HepG2 (cell line): ENCODE data around the gene GRID1. TPM values are rescaled to one million over a fixed set of nuclear protein-coding genes. Genes with fewer than 3 reads are reported as not detected.

Source experiments
- ATAC-seq: fragments of 200-7000 bp; cut with Tn5 transposase; 3 replicates; pipeline ENCODE4 v1.9.1; 2020; ENCODE audit warnings: mild to moderate bottlenecking, moderate library complexity
- BruUV-seq: library from RNA; stranded (reverse); fragments of 400-500 nt; replicated peaks from 2 replicates; lab custom pipeline; 2021; lab: Mats Ljungman, UMichigan
- CTCF ChIA-PET: fragments of 300-600 bp; formaldehyde crosslinking; extraction: SDS; loops from one replicate; lab custom pipeline; 2021; ENCODE audit warnings: low total read pairs, inconsistent platforms, low intra/inter-chr PET ratio; lab: Yijun Ruan, JAX
- POLR2A ChIA-PET: fragments of 350-600 bp; sonication (Branson Sonifier 250); formaldehyde crosslinking; loops from one replicate; lab custom pipeline; 2020; ENCODE audit warnings: antibody characterized with exemption, inconsistent platforms; lab: Yijun Ruan, JAX
- DNase-seq: peaks from one replicate; pipeline ENCODE4 v3.0.0-alpha.2; 2015; ENCODE audit warnings: low spot score
- FAIRE-seq: peaks from 3 replicates; lab custom pipeline; 2011; peaks lifted over from hg19 to GRCh38; lab: Jason Lieb, UNC
- H2AFZ ChIP-seq: one replicate; pipeline ENCODE4 v1.6.1; 2011; ENCODE audit warnings: low read length, inconsistent platforms
- H3K27ac ChIP-seq: fragments of 300-600 bp; 3 replicates; pipeline ENCODE4 v1.8.0; 2011; ENCODE audit warnings: mixed run types, mild to moderate bottlenecking, mixed read lengths, low read length, inconsistent platforms; ENCODE audit not compliant: insufficient read depth; ENCODE audit errors: extremely low read length
- H3K27me3 ChIP-seq, 2 experiments: fragments of 200-600 bp in 1 of 2; 2 replicates in 1 of 2; 3 replicates in 1 of 2; pipeline versions ENCODE4 v1.6.0 to v1.8.0; 2011; ENCODE audit warnings: low read length in 2 of 2, mild to moderate bottlenecking in 2 of 2, moderate library complexity in 2 of 2, inconsistent platforms in 1 of 2; ENCODE audit not compliant: insufficient read depth in 2 of 2, control insufficient read depth in 1 of 2
- H3K36me3 ChIP-seq, 2 experiments: fragments of 200-600 bp in 1 of 2; replicated peaks in 1 of 2; 2 replicates in 1 of 2; 3 replicates in 1 of 2; pipeline versions ENCODE4 v1.5.1 to v1.8.0; 2011; ENCODE audit warnings: low read length in 2 of 2, inconsistent platforms in 1 of 2; ENCODE audit not compliant: insufficient read depth in 2 of 2, control insufficient read depth in 1 of 2
- H3K4me1 ChIP-seq: 2 replicates; pipeline ENCODE4 v1.5.1; 2012; ENCODE audit warnings: low read length, inconsistent platforms; ENCODE audit not compliant: insufficient read depth
- H3K4me2 ChIP-seq: 2 replicates; pipeline ENCODE4 v1.6.0; 2011; ENCODE audit warnings: low read depth, low read length, inconsistent platforms
- H3K4me3 ChIP-seq, 3 experiments: fragments of 200-600 bp in 1 of 3; sonication (generic), shearing (Covaris generic) in 1 of 3; replicated peaks in 1 of 3; 2 replicates each; pipeline ENCODE4 v1.5.1; 2011 to 2016; ENCODE audit warnings: low read length in 3 of 3, inconsistent platforms in 2 of 3, low read depth in 2 of 3, mild to moderate bottlenecking in 2 of 3, control low read depth in 1 of 3, mixed read lengths in 1 of 3; ENCODE audit not compliant: insufficient read depth in 1 of 3
- H3K79me2 ChIP-seq: one replicate; pipeline ENCODE4 v1.6.1; 2011; ENCODE audit warnings: low read length, inconsistent platforms; ENCODE audit not compliant: insufficient read depth
- H3K9ac ChIP-seq: 2 replicates; pipeline ENCODE4 v1.6.0; 2011; ENCODE audit warnings: mild to moderate bottlenecking, low read depth, low read length, inconsistent platforms; ENCODE audit not compliant: insufficient read depth
- H3K9me3 ChIP-seq: 2 replicates; pipeline ENCODE4 v1.5.1; 2012; ENCODE audit warnings: mild to moderate bottlenecking, low read length
- H4K20me1 ChIP-seq: 2 replicates; pipeline ENCODE4 v1.6.0; 2011; ENCODE audit warnings: inconsistent platforms, mild to moderate bottlenecking, low read length, moderate library complexity; ENCODE audit not compliant: insufficient read depth
- AKAP8 ChIP-seq: sonication (generic); formaldehyde crosslinking; IDR thresholded peaks from 2 replicates; pipeline ENCODE4 v1.5.1; 2020; ENCODE audit warnings: mild to moderate bottlenecking, missing genetic modification reagents
- GATAD1 ChIP-seq: IDR thresholded peaks from 2 replicates; pipeline ENCODE4 v1.6.1; 2016; ENCODE audit warnings: missing genetic modification reagents, missing compliant biosample characterization
- XRCC5 ChIP-seq: fragments of 200-400 bp; formaldehyde crosslinking; optimal IDR thresholded peaks from 2 replicates; pipeline ENCODE3; 2017; ENCODE audit warnings: mild to moderate bottlenecking, low read length
- ZNF468 ChIP-seq: sonication (generic); formaldehyde crosslinking; IDR thresholded peaks from 2 replicates; pipeline ENCODE4 v1.8.0; 2022; ENCODE audit warnings: mild to moderate bottlenecking, moderate library complexity, missing genetic modification reagents
- ZNF781 ChIP-seq: sonication (generic); formaldehyde crosslinking; IDR thresholded peaks from 2 replicates; pipeline ENCODE4 v1.5.1; 2020; ENCODE audit warnings: borderline replicate concordance, mild to moderate bottlenecking, missing genetic modification reagents; ENCODE audit errors: not compliant biosample characterization
- WGBS: methylation state at CpG from one replicate; pipeline ENCODE4 v1.1.6; 2017; ENCODE audit warnings: low lambda C conversion rate; 5-methylcytosine and 5-hydroxymethylcytosine counted together
- in situ Hi-C: cut with HindIII; loops from 2 replicates; pipeline ENCODE4 v1.10.0; 2017; ENCODE audit warnings: low pct_unique_long_range_greater_than_20kb; ENCODE audit not compliant: extremely low pct_ligation_motif_present
- intact Hi-C: fragments of 100-400 bp; cut with micrococcal nuclease; formaldehyde crosslinking; loops from one replicate; pipeline ENCODE4 v1.10.0; 2022; ENCODE audit not compliant: unreplicated experiment
- polyA plus RNA-seq, 8 experiments: library from polyadenylated mRNA; depleted of rRNA in 3 of 8; stranded (reverse) in 7 of 8; unstranded in 1 of 8; fragments of >200 nt; fragmentation: Illumina TruSeq in 4 of 8; extraction: Trizol in 4 of 8; gene quantifications; 2 replicates each; pipeline versions ENCODE4 v1.2.1 to v1.2.3, GENCODE V29; 2011 to 2016; ENCODE audit warnings: low read depth in 4 of 8, missing spikeins in 1 of 8, mixed read lengths in 1 of 8; ENCODE audit not compliant: insufficient read depth in 1 of 8
- total RNA-seq, 5 experiments: library from RNA; depleted of rRNA; stranded (reverse); fragments of >200 nt; fragmentation: Illumina TruSeq; extraction: Trizol; gene quantifications; 2 replicates each; pipeline ENCODE4 v1.2.3, GENCODE V29; 2016; ENCODE audit warnings: low read depth in 1 of 5
- TF ChIP-seq, protein P1 (sequence below): sonication (generic); formaldehyde crosslinking; IDR thresholded peaks from 2 replicates; pipeline ENCODE4 v1.5.1; 2020; ENCODE audit warnings: mild to moderate bottlenecking, moderate library complexity, missing genetic modification reagents
- TF ChIP-seq, protein P2 (sequence below): sonication (generic); formaldehyde crosslinking; IDR thresholded peaks from 2 replicates; pipeline ENCODE4 v1.5.1; 2020; ENCODE audit warnings: mild to moderate bottlenecking, missing genetic modification reagents, borderline replicate concordance

GRID1 gene
- total and polyA plus RNA-seq, 2 of the 13 experiments (the other 11 are each of a cell fraction or from before 2014, with no cell fraction given), result 0.05 TPM; not detected in 1

DNA sequence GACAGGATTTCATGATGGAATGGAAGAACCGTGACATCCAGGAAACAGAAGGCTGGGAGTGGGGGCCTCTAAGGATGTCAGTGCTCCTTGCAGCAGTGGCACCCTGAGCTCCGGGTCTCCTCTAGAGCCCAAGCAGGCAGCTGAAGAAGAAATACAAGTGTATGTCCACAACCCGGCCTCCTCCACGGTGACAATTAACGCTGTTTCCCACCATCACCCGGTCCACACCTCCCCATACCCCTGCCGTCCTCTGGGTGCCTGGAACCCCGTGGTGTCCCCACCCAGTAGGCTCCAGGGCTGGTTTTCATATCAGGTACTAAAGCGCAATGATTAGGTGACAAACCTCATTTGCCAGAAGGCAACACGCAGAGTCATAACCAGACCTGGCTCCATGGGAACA lies 30.3 kb downstream of the GRID1 start:
- Histone ChIP-seq H3K9me3 (no peaks in the 10 kb centered on the region), H3K4me3 (no peak overlapping the region), H3K27me3 (peaks cover 2 to 37% of the 10 kb centered on the region in 2 experiments; a peak in 3 of 5 replicates), H3K4me1 (no peaks in the 10 kb centered on the region), H3K4me2 (no peak overlapping the region), H3K79me2 (no peaks in the 10 kb centered on the region), H3K36me3 (no peaks in the 10 kb centered on the region), H2AFZ (no peak overlapping the region), H3K9ac (no peak overlapping the region), H3K27ac (no peak overlapping the region), H4K20me1 (no peaks in the 10 kb centered on the region)
- ATAC-seq (no peak), DNase-seq (no peak), FAIRE-seq (no peak)
- no TSS peak for BruUV-seq
- CTCF ChIA-PET, result no interaction called here
- 27% methylated on average over 5 of the region's 10 CpGs for WGBS
- TF ChIP-seq AKAP8 (no peak), ZNF468 (no peak), GATAD1 (no peak), ZNF781 (CRISPR knock-in tag) (no peak), XRCC5 (no peak)
- TF ChIP-seq, protein P1, sequence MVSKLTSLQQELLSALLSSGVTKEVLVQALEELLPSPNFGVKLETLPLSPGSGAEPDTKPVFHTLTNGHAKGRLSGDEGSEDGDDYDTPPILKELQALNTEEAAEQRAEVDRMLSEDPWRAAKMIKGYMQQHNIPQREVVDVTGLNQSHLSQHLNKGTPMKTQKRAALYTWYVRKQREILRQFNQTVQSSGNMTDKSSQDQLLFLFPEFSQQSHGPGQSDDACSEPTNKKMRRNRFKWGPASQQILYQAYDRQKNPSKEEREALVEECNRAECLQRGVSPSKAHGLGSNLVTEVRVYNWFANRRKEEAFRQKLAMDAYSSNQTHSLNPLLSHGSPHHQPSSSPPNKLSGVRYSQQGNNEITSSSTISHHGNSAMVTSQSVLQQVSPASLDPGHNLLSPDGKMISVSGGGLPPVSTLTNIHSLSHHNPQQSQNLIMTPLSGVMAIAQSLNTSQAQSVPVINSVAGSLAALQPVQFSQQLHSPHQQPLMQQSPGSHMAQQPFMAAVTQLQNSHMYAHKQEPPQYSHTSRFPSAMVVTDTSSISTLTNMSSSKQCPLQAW (CRISPR knock-in tag), result no peak
- TF ChIP-seq, protein P2, sequence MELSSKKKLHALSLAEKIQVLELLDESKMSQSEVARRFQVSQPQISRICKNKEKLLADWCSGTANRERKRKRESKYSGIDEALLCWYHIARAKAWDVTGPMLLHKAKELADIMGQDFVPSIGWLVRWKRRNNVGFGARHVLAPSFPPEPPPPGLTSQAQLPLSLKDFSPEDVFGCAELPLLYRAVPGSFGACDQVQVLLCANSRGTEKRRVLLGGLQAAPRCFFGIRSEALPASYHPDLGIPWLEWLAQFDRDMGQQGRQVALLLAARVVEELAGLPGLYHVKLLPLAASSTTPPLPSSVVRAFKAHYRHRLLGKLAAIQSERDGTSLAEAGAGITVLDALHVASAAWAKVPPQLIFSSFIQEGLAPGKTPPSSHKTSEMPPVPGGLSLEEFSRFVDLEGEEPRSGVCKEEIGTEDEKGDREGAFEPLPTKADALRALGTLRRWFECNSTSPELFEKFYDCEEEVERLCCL (CRISPR knock-in tag), result no peak
- POLR2A ChIA-PET, result no interaction called here
- intact Hi-C loops (no loop called here), in situ Hi-C loops (no loop called here)
